Left colon (tissue), 2 donors: Measurements from ENCODE around the gene OR10P1. TPM values are rescaled to one million over a fixed set of nuclear protein-coding genes. Genes with fewer than 3 reads are reported as not detected.
A peak's percentile ranks its signal among the peaks of the same experiment; 100 is the strongest.

Experiments
- ATAC-seq: fragments of 200-7000 bp; cut with Tn5 transposase; one replicate; pipeline ENCODE4 v1.9.1; 2020; ENCODE audit warnings: mild to moderate bottlenecking, moderate library complexity
- DNase-seq, 2 donors: peaks; one replicate each; pipeline ENCODE4 v3.0.0-alpha.2; 2020
- intact Hi-C, 2 donors: fragments of 100-400 bp; cut with DNase I in 1 of 2; cut with micrococcal nuclease in 1 of 2; formaldehyde crosslinking; loops; one replicate each; pipeline versions ENCODE4 v1.11.2 to v1.14.0; 2022; cut with DNase I, micrococcal nuclease
- total RNA-seq, 2 donors: library from RNA; stranded (reverse); fragmentation: NEBNext Ultra II Directional; extraction: Animal tissue kit (Norgen Biotek cat#: 25700); gene quantifications; one replicate each; pipeline ENCODE4 v1.2.1, GENCODE V29; 2021
- donor health status: DM: no; HTN: no; CAD: no.
- donor health status: DM: yes; HTN: yes; CAD: no.

The OR10P1 gene
- total RNA-seq, 2 donors from 2014 or later, result not detected

DNA sequence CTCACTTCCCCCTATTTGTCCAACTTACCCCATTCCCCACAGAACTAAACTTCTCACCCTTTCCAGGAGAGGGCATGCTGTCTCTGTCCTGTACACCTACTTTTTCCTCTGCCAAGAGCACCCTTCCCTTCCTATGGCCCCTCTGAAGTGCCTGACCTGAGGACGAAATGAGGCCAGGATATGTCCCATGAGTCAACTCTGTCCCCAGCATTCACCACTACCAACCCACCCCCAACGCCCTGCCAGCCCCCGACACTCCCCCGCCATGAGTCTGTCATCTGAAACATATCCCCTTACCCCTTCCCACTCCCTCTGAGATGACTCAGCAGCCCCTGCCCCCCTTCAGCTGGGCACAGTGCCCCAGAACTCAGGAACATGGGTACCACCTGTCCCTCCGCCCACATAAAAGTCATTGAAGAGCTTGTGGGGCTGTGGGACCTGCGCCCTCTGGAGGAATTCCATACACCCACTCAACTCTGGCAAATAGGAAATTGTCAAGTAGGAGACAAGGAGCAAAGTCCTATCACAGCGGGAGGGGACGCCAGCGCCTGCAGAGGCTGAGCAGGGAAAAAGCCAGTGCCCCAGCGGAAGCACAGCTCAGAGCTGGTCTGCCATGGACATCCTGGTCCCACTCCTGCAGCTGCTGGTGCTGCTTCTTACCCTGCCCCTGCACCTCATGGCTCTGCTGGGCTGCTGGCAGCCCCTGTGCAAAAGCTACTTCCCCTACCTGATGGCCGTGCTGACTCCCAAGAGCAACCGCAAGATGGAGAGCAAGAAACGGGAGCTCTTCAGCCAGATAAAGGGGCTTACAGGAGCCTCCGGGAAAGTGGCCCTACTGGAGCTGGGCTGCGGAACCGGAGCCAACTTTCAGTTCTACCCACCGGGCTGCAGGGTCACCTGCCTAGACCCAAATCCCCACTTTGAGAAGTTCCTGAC lies 44.7 kb downstream of the OR10P1 start:
- peak; percentile 93 for ATAC-seq
- intact Hi-C loops, result no loop called here

DNA sequence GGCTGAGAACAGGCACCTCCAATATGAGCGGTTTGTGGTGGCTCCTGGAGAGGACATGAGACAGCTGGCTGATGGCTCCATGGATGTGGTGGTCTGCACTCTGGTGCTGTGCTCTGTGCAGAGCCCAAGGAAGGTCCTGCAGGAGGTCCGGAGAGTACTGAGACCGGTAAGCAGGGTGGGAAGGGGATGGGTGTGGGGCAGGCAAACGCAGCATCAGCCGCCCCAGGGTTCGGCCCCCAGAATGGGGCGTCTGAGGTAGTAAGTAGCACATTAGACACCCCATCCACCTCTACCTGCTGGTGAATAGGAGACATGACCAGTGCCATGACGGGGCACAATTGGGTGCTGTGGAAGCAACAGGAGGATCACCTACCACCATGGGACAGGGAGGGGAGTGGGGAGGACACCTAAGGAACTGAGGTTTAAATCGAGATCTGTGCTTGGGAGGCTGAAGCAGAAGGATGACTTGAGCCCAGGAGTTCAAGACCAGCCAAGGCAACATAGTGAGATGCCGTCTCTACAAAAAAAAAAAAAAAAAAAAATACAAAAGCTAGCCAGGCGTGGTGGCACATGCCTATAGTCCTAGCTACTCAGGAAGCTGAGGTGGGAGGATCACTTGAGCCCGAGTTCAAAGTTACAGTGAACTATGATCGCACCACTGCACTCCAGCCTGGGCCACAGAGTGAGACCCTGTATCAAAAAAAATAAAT lies 45.5 kb downstream of the OR10P1 start:
- DNase-seq (peak in 1 of 2 donors; percentile 21), ATAC-seq (peak; percentile 42)
- intact Hi-C loops, result no loop called here

More for the DNA sequence above, 44.7 kb downstream of the OR10P1 start:
- peak; percentile 84 to 88 for DNase-seq

GRCh38 chr12:55683676-55684075 lies 47.0 kb downstream of the OR10P1 start:
- ATAC-seq, result no peak
- no peak for DNase-seq
- intact Hi-C loops, result no loop called here

DNA sequence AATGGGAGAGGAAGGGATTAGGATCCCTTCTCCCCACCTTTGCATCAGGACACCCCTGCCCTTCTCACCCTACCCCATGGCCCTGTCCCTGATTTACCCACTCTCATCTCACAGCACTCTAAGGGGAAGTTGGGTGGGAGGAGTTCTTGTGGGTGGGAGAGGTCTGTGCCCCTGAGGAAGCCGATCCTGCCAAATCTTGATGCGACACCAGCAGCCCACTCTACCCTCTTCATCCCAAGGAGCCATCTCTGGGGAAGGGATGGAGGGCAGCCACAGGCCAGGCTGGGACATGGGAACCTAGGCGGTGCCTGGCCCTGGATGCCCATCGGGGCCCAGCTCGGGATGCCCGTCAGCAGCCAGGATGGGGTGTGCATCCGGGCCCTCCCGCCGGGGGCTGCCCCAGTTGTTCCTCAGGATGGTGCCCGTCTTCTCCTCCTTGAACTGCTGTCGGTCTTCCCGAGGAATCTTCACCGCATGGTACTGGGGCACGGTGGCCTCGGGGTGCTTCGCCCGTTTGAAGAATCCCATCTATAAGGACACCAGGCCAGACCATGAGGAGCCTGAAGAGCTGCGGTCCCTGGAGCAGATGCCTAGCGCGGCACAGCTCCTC lies 48.2 kb downstream of the OR10P1 start:
- no peak for DNase-seq
- ATAC-seq, result no peak
- intact Hi-C loops, result no loop called here

DNA sequence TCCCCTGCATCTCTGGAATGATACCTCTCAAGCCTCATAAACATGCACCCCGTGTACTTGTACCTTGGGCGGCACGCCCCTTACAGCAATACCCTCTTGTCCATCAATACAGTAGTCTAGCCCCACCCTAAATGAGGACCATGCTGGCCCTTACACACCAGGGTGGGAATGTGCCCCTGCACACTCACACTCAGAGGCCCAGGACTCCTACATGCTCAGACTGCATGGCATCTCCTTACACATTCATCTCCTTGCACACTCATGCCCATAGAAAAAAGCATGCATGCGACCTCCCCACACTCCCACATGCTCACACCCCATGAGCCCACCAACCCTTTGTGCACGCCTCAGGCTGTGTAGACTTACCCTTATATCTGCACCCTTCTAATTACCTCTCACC lies 49.0 kb downstream of the OR10P1 start:
- DNase-seq, result no peak
- intact Hi-C loops, result no loop called here
- no peak for ATAC-seq

DNA sequence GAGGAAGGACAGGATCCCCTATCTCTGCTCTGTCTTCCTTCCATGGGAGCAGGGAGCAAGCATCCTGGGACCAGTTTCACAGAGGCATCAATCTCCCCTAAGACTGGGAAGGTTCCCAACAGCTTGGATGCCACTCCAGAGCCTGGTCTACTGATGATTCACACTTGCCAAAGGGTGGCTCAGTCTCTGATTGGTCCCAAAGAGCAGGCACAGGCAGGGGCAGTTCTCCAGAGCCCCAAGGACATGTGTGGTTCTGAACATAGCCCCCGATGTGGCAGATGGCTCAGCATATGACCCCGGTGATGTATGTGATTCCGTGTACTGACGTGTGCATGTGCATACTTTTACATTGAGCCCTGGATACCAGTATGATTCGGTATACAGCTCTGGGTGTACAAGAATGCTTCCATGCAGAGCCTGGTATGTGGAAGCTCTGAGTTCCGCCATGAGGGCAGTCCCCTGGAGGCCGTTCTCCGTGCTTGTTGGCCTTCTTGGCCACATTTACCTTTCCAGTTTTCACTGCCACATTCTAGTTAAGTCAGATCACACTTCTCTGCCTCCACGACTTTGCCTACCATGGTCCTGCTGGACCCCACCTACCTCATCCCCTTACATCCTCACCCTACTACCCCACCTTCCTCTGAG lies 49.8 kb downstream of the OR10P1 start:
- no peak for DNase-seq
- intact Hi-C loops, result no loop called here
- ATAC-seq, result no peak

Other genes starting within 250 kb of the OR10P1 start
- not detected for gene OR6C65, start 236.4 kb upstream of the OR10P1 start, total RNA-seq
- not detected for gene OR6C76, start 210.6 kb upstream of the OR10P1 start, total RNA-seq
- gene OR6C2, start 192.8 kb upstream of the OR10P1 start, total RNA-seq, result not detected
- not detected for gene OR6C70, start 166.8 kb upstream of the OR10P1 start, total RNA-seq
- gene OR6C68, start 144.5 kb upstream of the OR10P1 start, total RNA-seq, result not detected
- not detected for gene OR6C4, start 87.3 kb upstream of the OR10P1 start, total RNA-seq
- gene OR2AP1, start 64.4 kb upstream of the OR10P1 start, total RNA-seq, result not detected
- 10 to 100 TPM; 10.2 to 56.5 TPM for gene ITGA7, start 71.0 kb downstream of the OR10P1 start, total RNA-seq
- gene BLOC1S1, start 79.2 kb downstream of the OR10P1 start, total RNA-seq, result 100 to 1,000 TPM; 266 to 300 TPM
- gene RDH5, start 83.5 kb downstream of the OR10P1 start, total RNA-seq, result 10 to 100 TPM; 34.2 to 37.7 TPM
- gene CD63, start 92.1 kb downstream of the OR10P1 start, total RNA-seq, result 1,000 to 10,000 TPM; 1,137 to 1,252 TPM
- gene GDF11, start 106.2 kb downstream of the OR10P1 start, total RNA-seq, result 1 to 10 TPM; 1.5 to 2.7 TPM
- gene SARNP, start 180.8 kb downstream of the OR10P1 start, total RNA-seq, result 10 to 100 TPM; 42.7 to 43.7 TPM
- 10 to 100 TPM; 64.5 to 82.9 TPM for gene ORMDL2, start 181.1 kb downstream of the OR10P1 start, total RNA-seq
- gene DNAJC14, start 192.7 kb downstream of the OR10P1 start, total RNA-seq, result 10 to 100 TPM; 27.8 to 32.5 TPM
- gene MMP19, start 206.0 kb downstream of the OR10P1 start, total RNA-seq, result 1 to 10 TPM; 2.8 to 6.4 TPM